NCI-H748 (cell line): ENCODE data around the gene TMC1.
"Not testable (repeated sequence)": the region's sequence is repeated elsewhere in the genome, so short reads cannot be mapped to it uniquely, and the experiment has no call there.

ENCODE experiments used
- DNase-seq: peaks from one replicate; lab custom pipeline; 2025; ENCODE audit not compliant: unreplicated experiment; lab: John Stamatoyannopoulos, UW

Gene TMC1

DNA sequence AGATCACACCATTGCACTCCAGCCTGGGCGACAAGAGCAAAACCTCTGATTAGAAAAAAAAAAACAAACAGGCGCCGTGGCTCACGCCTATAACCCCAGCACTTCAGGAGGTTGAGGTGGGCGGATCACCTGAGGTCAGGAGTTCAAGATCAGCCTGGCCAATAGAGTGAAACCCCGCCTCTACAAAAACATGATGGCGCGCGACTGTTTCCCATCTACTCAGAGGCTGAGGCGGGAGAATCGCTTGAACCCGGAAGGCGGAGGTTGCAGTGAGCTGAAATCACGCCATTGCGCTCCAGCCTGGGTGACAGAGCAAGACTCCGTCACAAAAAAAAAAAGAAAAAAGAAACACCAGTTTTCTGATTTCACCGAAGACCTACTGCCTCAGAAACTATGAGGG is at the start of gene TMC1:
Gene TMC1, plus strand, starts transcription at position 193 of the 400 bp plus-strand sequence. CDS start 127,041 bp downstream, outside the sequence.
- not testable (repeated sequence) for DNase-seq

DNA sequence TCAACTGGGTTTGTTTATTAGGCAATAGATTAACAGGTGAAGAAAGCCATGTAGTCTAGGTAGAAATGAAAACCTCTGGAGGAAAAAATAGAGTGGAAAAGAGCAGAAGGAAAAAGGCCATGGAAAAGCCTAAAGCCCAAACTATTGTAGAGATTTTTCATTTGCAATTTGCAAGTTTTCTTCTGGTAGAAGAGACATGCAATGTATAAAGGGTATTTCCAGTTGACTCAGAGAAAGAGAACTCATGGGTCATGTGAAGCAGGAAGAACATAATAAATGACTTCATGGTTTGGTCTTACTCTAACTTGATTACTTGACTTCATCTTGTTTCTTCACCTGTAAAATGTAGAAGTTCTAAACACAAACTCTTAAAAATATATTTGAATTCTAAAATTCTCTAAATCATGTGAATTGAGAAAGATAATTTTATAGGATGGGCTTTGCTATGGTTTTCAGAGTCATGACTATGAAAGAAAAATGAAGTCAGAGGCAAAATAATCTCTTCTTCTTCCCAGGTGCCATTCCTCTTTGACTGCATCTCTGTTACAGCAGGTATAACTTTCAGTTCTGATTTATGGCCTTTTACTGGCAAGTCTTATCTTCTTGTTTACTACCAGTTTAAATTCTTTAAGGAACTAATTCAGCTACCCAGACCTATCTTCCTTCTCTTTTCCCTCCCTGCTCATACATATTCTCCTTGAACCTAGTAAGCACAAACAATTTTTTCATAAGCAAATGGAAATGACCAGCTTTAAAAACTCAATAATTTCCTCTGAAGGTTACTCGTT is 47.7 kb upstream of the TMC1 start:
- DNase-seq, result no peak

DNA sequence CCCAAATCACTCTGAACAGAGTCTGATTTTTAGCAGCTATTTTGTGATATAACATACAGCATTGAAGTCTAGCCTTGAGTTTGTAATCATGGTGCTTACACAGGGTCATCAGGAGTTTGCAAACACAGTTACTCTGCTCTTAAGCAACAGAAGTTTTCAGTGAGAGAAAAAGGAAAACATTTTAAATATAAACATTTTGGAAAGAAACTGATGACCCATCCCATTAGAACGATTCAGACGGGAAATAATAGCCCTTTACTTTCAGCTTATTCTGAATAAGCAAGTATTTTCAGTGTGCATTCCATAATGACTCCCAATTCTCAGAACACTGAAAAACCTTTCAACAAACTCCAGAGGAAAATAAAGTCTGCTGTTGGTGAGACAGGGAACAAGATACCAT is 46.7 kb upstream of the TMC1 start:
- DNase-seq, result no peak

DNA sequence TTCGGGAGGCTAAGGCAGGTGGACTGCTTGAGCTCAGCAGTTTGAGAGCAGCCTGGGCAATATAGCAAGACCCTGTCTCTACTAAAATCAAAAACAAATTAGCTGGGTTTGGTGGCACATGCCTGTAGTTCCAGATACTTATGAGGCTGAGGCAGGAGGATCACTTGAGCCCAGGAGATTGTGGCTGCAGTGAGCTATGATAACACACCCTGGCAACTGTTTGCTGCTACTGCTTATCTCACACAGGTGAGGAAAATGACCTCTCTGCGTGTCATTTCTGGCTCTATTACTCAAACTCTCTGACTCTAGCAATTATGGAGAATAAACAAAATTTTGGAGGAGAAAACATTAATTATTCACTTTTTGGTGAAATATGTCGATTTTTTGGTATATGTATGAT is 45.3 kb upstream of the TMC1 start:
- DNase-seq, result no peak

DNA sequence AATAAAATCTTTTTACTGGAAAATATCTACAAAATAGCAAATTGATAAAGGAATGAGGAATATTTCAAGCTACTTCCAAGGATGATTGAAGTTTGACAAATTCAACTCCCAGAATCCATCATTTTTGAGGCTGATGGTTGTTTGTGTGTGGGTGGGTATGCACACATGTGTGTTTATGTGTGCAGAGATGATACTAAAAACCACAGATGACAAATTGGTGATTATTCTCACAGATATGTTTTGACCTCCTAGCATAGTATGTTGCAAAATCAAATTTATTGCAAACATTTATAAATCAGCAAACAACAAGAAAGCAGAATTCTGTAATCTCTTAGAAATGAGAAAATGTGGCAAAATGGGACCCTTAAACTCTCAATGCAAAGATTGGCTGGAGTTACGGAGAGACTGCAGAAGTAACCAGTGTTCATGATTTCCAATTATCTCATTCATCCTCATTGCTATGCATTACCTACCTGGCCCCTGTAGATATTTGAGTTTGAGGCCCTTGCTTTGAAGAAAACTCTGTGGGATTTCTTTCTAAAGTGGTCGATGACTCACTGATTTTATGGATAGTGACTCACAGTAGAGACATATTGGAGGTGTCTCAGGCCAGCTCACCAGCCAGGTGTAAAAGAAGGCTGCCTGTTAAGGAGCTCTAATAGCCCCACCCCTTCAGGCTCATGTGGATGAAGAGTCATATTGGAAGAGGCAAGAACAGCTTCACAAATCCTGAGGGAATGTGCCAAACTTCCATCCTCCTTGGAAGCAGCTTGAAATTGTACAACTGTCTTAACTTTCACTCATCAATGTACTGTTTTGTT is 44.6 kb upstream of the TMC1 start:
- DNase-seq, result no peak

DNA sequence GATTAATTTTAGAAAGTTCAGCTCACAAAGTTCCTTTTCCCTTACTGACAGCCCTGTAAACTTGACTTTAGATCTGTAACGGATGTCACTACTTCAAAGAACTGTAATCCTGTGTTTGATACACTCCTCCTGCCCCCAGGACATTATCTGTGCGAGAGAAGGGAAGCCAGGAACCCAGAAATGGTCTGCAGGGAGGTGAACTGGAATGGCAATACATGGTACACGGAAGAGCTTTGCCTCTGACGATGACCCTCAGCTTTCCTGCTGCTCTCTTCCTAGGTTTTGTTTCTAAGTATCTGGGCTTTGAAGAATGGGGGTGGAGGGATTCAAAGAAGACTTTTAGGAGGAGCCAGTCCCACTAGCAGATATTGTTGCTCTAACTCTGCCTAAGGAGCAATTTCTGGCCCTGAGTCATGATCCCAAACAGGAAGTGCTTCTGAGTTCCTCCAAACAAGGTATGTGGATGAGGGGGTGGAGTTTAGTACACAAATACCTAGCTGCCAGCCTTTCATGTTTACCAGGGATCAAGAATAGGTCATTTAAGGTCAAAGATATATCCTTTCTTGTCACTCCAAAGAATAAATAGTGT is 43.4 kb upstream of the TMC1 start:
- no peak for DNase-seq

DNA sequence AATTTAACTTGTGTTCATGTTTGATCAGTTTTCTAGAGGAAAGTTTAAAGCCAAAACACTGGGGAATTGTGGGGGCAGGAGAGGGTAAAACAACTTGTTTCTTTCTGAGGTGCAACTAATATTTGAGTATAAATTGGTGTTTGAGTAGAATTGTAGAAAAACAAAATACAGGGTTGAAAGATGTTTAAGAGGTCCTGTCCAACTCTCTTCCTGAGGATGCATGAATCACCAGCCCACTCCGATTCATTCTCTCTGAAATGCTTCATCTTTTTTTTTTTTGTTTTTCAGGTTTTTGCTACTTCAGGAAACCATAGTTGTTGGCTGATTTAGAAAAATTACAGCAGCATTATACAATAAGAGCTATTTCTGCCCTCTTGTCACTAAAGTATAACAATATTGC is 42.4 kb upstream of the TMC1 start:
- DNase-seq, result no peak

DNA sequence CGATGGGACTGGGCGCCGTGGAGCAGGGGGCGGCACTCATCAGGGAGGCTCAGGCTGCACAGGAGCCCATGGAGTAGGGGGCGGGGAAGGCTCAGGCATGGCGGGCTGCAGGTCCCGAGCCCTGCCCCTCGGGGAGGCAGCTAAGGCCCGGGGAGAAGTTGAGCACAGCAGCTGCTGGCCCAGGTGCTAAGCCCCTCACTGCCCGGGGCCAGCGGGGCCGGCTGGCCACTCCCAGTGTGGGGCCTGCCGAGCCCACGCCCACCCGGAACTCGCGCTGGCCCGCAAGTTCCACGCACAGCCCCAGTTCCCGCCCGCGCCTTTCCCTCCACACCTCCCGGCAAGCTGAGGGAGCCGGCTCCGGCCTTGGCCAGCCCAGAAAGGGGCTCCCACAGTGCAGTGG is 41.1 kb upstream of the TMC1 start:
- not testable (repeated sequence) for DNase-seq

DNA sequence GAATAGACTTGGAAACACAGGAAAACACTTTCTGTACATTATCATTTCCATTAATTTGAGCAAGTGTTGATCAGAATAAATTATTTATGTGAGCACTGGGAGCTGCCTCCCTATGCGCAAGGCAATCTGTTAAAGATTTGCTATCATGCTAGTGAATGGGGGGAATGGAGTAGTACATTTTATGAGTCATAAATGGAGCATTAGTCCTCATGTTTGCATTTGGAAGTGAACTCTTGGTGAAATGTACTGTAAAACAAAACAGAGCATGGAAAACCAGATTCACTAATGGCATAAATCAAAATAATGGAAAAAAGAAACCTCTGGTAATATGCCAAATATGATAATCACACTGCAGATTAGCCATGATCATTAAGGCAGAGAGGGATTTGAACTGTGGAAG is 40.5 kb upstream of the TMC1 start:
- DNase-seq, result no peak

DNA sequence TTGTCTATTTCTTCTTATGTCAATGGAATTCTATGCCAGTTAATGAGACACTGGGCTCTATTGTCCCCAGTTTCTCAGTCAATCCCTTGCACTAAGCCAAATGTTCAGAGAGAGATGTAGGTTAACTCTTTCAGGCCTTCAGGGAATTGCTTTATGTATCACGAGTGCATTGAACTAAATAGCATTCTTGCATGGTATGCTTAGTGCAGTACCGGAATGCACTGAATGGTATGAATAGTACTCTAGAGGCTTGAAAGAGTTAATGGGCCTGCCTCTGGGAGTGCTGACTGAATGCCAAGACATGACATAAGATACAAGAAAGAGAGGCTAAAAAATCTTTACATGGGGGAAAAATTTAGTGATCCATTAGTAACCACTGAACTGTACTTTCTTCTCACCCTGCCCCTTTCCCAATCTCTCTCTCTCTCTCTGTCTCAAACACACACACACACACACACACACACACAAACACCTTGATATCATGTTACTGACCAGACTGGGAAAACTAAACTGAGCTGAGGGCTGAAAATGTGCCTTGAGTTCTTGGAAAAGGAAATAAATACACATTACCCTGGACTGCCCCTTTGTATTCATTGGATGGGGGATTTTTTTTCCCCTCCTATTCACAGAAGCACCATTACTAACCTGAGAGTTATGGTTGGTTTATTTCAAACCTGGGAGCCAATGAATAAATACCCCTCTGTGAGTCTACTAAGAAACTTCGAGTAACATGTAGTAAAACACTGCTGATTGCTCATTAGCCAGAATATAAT is 35.4 kb upstream of the TMC1 start:
- no peak for DNase-seq

DNA sequence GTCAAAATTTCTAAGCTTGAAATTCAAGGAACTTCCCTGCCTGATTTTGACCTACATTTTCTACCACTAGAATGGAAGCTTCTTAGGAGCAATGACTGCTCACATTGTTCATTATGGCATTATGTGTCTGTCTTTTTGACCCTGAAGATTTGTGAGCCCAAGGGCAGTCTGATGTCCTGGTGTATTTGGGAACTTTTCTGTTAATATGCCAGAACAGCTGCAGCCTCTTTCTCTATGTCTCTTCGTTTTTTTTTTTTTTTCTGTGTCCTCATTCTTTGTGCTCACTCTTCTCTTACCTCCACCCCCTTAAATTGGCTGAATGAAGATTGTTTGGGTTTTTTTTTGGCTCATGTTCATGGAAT is 34.8 kb upstream of the TMC1 start:
- DNase-seq, result no peak

DNA sequence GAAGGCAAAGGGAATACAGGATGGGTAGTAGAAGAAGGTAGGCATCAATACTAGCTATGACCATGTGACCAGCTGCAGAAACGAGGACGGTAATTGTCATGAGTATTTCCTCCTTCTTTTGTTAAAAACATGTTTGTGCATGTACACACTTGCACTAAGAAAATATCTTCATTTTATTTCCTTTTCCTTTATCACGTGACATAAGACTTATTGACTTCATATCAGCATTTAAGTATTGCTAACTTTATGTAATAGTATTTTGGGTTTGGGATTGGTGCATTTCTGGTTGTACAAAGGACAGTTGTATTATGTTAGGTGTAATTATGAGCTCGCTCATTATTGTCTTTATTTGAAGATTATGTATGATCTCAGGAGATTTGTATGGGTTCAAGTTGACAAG is 33.7 kb upstream of the TMC1 start:
- not testable (repeated sequence) for DNase-seq

DNA sequence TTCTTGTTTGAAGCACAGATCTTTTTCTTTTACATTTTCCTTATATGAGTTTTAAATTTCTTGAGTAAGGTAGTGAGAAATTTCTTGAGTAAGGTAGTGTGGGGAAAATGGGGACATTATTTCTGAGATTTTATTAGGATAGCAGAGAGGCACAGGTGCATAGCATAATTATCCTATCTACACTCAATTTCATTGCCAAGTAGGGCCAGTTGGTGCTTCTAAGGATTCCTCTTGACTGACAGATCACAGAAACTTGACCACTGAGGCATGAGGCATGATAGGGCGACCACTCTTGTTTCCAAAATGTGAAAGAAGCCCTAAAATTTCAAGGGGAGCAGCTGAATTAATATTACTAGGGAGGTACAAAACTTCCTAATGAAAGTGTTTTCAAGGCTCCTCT is 31.4 kb upstream of the TMC1 start:
- no peak for DNase-seq

DNA sequence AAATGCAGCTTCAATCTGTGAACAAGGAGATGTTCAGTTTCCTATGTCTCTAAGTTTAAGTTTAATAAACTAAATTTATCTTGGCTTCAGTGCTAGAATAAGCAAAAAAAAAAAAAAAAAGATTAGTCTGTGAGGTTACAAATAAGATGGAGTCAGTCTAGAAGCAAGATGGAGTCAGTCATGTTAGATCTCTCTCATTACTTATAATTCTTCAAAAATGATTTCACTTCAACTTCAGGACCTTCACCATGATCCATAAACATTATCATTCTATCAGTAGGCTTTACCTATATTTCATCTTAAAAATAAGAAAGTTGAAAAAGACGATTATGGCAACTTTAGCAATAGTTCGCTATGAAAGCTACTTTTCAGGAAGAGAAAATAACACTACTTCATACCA is 30.2 kb upstream of the TMC1 start:
- DNase-seq, result no peak

DNA sequence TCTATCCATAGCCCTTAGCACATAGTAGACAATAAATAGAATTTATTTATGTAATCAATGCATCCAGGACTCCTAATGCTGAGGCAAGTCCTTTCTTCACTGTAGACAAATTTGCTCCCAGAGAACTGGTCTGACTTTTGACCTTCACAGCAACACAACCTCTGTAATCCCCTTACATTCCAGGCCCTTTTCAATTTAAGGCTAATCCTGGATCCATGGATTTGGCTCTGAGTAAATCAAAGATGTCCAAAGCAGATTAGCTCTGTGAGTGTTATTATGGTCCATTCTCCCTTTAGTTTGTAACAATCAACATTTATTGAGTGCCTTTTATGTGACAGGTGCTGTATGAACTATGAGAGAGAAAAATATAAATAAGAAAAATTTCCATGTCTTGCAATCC is 27.4 kb upstream of the TMC1 start:
- no peak for DNase-seq

DNA sequence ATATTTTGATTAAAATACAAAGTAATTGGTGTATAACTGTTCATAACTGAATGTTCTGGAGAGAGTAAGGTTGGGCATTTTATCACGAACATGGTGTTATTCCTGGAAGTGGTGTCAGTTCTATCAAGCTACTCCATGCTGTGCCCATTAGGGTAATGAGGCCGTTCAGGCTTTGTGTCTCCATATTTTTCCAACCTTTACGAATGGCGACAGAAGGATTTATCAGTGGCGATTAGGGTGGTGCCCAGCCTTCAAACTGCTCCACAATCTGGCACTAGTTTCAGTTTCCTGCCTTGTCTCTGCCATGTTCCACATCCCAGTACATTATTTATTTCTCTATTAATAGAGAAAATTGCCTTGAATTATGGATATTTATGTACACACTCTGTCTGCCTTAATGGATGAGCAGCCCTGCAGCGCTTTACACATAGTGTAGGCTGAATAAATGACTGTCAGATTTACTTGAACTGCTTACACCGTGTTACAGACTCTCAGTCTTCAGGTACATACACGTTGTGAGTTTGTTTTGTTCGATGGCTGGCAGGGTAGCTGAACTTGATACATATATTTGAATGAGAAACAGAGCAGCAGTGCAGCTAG is 23.9 kb upstream of the TMC1 start:
- DNase-seq, result peak; percentile 61

DNA sequence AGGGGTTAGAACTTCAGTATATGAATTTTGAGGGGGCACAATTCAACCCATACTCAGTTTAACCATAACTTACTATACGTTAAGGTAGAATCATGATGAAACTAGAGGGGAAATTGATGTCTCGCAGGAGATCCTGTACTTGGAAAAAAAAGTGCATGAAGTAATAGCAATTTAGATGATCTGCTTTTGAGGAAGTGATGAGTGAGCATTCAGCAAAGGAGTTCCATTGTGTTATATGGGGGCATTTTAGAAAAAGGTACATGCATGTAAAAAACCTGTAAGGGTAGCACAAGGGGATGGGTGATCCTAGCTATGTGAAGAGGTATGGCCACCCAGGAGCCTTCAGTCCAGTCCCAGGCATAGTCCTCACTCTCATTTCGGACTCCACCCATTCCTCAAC is 14.8 kb upstream of the TMC1 start:
- DNase-seq, result no peak

DNA sequence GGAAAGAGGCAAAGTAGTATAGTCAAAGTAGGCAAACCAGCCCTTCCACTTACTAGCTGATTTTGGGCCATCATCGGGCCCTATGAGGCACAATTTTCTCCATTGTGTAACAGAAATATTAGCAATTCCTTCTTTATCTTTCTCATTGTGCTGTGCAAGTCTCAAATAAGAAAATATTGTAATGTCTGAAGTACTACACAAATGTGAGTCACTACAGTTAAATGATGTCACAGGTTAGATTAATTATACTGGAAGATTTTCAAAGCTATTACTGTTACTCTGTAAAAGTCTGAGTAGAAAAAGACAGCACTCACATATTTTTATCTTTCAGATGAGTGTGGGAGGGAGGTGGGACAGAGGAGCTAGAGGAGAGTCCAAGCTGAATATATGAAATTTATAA is 12.4 kb upstream of the TMC1 start:
- DNase-seq, result no peak

DNA sequence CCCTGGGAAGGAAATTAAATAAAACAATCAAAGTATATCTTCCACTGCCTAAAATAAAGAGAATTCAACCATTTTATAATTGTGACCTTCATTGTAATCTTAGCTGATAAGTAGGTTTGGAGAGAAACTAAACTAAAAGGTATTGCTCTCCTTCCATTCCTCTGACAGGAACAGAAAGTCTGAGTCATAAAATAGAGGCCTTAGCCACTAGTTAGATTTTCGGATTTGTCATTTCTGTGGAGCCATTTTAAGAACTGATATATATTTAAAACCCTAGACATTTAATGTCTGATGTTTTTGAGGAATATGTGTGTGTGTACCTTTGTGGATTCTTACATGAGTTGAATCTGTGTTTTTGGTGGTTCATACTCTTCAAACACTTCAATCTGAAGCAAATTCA is 11.8 kb upstream of the TMC1 start:
- no peak for DNase-seq

DNA sequence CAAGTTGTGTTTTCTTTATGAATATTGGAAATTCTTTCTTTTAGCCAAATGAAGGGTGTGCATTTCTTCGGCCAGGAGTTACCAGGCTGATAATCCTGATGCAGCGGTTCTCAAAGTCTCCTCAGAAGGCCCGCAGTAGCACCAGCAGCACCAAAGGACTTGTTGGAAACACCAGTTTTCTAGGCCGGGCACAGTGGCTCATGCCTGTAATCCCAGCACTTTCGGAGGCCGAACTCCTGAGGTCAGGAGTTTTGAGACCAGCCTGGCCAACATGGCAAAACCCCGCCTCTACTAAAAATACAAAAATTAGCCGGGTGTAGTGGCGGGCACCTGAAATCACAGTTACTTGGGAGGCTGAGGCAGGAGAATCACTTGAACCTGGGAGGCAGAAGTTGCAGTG is 397 bp upstream of the TMC1 start:
- not testable (repeated sequence) for DNase-seq
